A673 (cell line): ENCODE results near the gene RMI1. TPM values are rescaled to one million over a fixed set of nuclear protein-coding genes. Genes with fewer than 3 reads are reported as not detected.

Source experiments
- BruUV-seq: library from RNA; stranded (reverse); fragments of 400-500 nt; replicated peaks from 2 replicates; lab custom pipeline; 2021; lab: Mats Ljungman, UMichigan
- CTCF ChIA-PET: fragments of 300-600 bp; sonication (Branson Sonifier 250); formaldehyde crosslinking; loops from one replicate; lab custom pipeline; 2022; ENCODE audit warnings: antibody characterized with exemption; lab: Charles Lee
- POLR2A ChIA-PET: fragments of 300-600 bp; sonication (Branson Sonifier 250); formaldehyde crosslinking; loops from one replicate; lab custom pipeline; 2022; ENCODE audit warnings: antibody characterized with exemption; ENCODE audit not compliant: low non-redundant PET; lab: Charles Lee
- DNase-seq: peaks from one replicate; pipeline ENCODE4 v3.0.0-alpha.2; 2015; ENCODE audit warnings: low spot score
- H3K27ac ChIP-seq: fragments of 200-600 bp; sonication (generic); 2 replicates; pipeline ENCODE4 v1.5.1; 2016; ENCODE audit warnings: mixed run types, low read depth, mild to moderate bottlenecking, mixed read lengths, antibody characterized with exemption, low read length; ENCODE audit not compliant: poor library complexity, severe bottlenecking
- H3K27me3 ChIP-seq: fragments of 200-600 bp; sonication (generic); replicated peaks from 2 replicates; pipeline ENCODE4 v1.6.1; 2017; ENCODE audit warnings: mixed run types, low read depth, mild to moderate bottlenecking, mixed read lengths, antibody characterized with exemption, low read length; ENCODE audit not compliant: insufficient read depth, poor library complexity
- H3K36me3 ChIP-seq: fragments of 200-600 bp; sonication (generic); 2 replicates; pipeline ENCODE4 v1.6.1; 2016; ENCODE audit warnings: mixed run types, mild to moderate bottlenecking, mixed read lengths, antibody characterized with exemption, low read length; ENCODE audit not compliant: insufficient read depth, poor library complexity, severe bottlenecking
- H3K4me1 ChIP-seq: fragments of 200-600 bp; sonication (generic); 2 replicates; pipeline ENCODE4 v1.6.1; 2017; ENCODE audit warnings: mixed run types, mild to moderate bottlenecking, mixed read lengths, antibody characterized with exemption, low read length; ENCODE audit not compliant: insufficient read depth, poor library complexity, severe bottlenecking
- H3K4me3 ChIP-seq: fragments of 200-600 bp; sonication (generic); 2 replicates; pipeline ENCODE4 v1.5.1; 2016; ENCODE audit warnings: low read depth, mixed run types, mild to moderate bottlenecking, mixed read lengths, low read length; ENCODE audit not compliant: poor library complexity, severe bottlenecking
- H3K9me3 ChIP-seq: fragments of 200-600 bp; sonication (generic); 2 replicates; pipeline ENCODE4 v1.6.1; 2016; ENCODE audit warnings: mixed run types, low read depth, mild to moderate bottlenecking, mixed read lengths, antibody characterized with exemption, low read length; ENCODE audit not compliant: poor library complexity, severe bottlenecking
- CTCF ChIP-seq: fragments of 300-800, 200-600 bp; sonication (generic); conservative IDR thresholded peaks from 2 replicates; pipeline ENCODE4 v1.5.1; 2017; ENCODE audit warnings: low read depth, mild to moderate bottlenecking, antibody characterized with exemption, low read length, moderate library complexity, mixed read lengths
- EZH2 ChIP-seq: fragments of 200-600 bp; sonication (generic); IDR thresholded peaks from 2 replicates; pipeline ENCODE4 v1.6.1; 2017; ENCODE audit warnings: borderline replicate concordance, low read depth, mild to moderate bottlenecking, mixed read lengths, antibody characterized with exemption, low read length; ENCODE audit not compliant: poor library complexity, severe bottlenecking
- intact Hi-C: fragments of 100-400 bp; cut with micrococcal nuclease; formaldehyde crosslinking; loops from one replicate; pipeline ENCODE4 v1.10.0; 2022; ENCODE audit not compliant: unreplicated experiment
- total RNA-seq: library from RNA; stranded (reverse); gene quantifications from 2 replicates; pipeline ENCODE4 v1.2.3, GENCODE V29; 2021

RMI1 gene
- total RNA-seq, 1 experiment from 2014 or later: 36.4 TPM

GRCh38 chr9:84000186-84000585 lies 19.6 kb downstream of the RMI1 start:
- ChIA-PET CTCF (no interaction called here), POLR2A (no interaction called here)
- no peaks in the 10 kb centered on the region for H3K27me3 ChIP-seq
- DNase-seq: no peak
- H3K27ac ChIP-seq: no peak overlapping the region
- intact Hi-C loops: no loop called here
- BruUV-seq: no TSS peak
- H3K36me3 ChIP-seq: peaks cover 38% of the 10 kb centered on the region
- H3K4me3 ChIP-seq: no peak overlapping the region
- TF ChIP-seq EZH2 (no peak), CTCF (no peak)
- H3K4me1 ChIP-seq: no peaks in the 10 kb centered on the region
- H3K9me3 ChIP-seq: no peaks in the 10 kb centered on the region

- BruUV-seq: no TSS peak
These were observed 21.0 kb downstream of the RMI1 start for GRCh38 chr9:84001621-84002020.

GRCh38 chr9:84002344-84002743 lies 21.7 kb downstream of the RMI1 start:
- no peaks in the 10 kb centered on the region for H3K9me3 ChIP-seq
- intact Hi-C loops: no loop called here
- DNase-seq: no peak
- TF ChIP-seq CTCF: no peak
- no peak for TF ChIP-seq EZH2
- H3K4me3 ChIP-seq: no peak overlapping the region
- H3K4me1 ChIP-seq: no peaks in the 10 kb centered on the region
- no peaks in the 10 kb centered on the region for H3K27me3 ChIP-seq
- POLR2A ChIA-PET: no interaction called here
- CTCF ChIA-PET: no interaction called here
- H3K36me3 ChIP-seq: peaks cover 47% of the 10 kb centered on the region
- H3K27ac ChIP-seq: no peak overlapping the region
- no TSS peak for BruUV-seq

More at GRCh38 chr9:84001621-84002020, 21.0 kb downstream of the RMI1 start:
- TF ChIP-seq EZH2 (no peak), CTCF (no peak)
- H3K4me3 ChIP-seq: no peak overlapping the region
- H3K9me3 ChIP-seq: no peaks in the 10 kb centered on the region
- POLR2A ChIA-PET: no interaction called here
- no peak overlapping the region for H3K27ac ChIP-seq
- DNase-seq: no peak
- peaks cover 44% of the 10 kb centered on the region for H3K36me3 ChIP-seq
- intact Hi-C loops: no loop called here
- no peaks in the 10 kb centered on the region for H3K4me1 ChIP-seq
- H3K27me3 ChIP-seq: no peaks in the 10 kb centered on the region
- CTCF ChIA-PET: no interaction called here
